HG03060 (cell line): Measurements from ENCODE around the gene BICC1.
A peak's percentile ranks its signal among the peaks of the same experiment; 100 is the strongest.

ENCODE experiments used
- ATAC-seq: cut with Tn5 transposase; IDR thresholded peaks from one replicate; pipeline ENCODE4 v1.9.1; 2021; ENCODE audit warnings: low read depth, moderate number of reproducible peaks; ENCODE audit not compliant: unreplicated experiment

BICC1 gene

GRCh38 chr10:58514111-58514770 is 1.6 kb downstream of the BICC1 start:
- no peak for ATAC-seq

- no peak for ATAC-seq
These were observed 2.7 kb downstream of the BICC1 start for GRCh38 chr10:58515291-58515941.

GRCh38 chr10:58516119-58516518 is 3.4 kb downstream of the BICC1 start:
- no peak for ATAC-seq

- ATAC-seq, result no peak
These were observed 4.0 kb downstream of the BICC1 start for GRCh38 chr10:58516671-58517070.

GRCh38 chr10:58517081-58517480 is 4.4 kb downstream of the BICC1 start:
- no peak for ATAC-seq

- ATAC-seq, result no peak
These were observed 5.1 kb downstream of the BICC1 start for GRCh38 chr10:58517491-58518355.

- ATAC-seq, result no peak
These were observed 6.1 kb downstream of the BICC1 start for GRCh38 chr10:58518775-58519174.

GRCh38 chr10:58529077-58529728 is 16.5 kb downstream of the BICC1 start:
- no peak for ATAC-seq

GRCh38 chr10:58531084-58531695 is 18.5 kb downstream of the BICC1 start:
- peak; percentile 88 for ATAC-seq

GRCh38 chr10:58535311-58535710 is 22.6 kb downstream of the BICC1 start:
- ATAC-seq, result no peak

- no peak for ATAC-seq
These were observed 30.5 kb downstream of the BICC1 start for GRCh38 chr10:58543141-58543540.

GRCh38 chr10:58544135-58544534 is 31.5 kb downstream of the BICC1 start:
- ATAC-seq, result no peak

GRCh38 chr10:58545427-58545826 is 32.8 kb downstream of the BICC1 start:
- no peak for ATAC-seq

- ATAC-seq, result no peak
These were observed 33.5 kb downstream of the BICC1 start for GRCh38 chr10:58546137-58546536.

- ATAC-seq, result no peak
These were observed 34.2 kb downstream of the BICC1 start for GRCh38 chr10:58546722-58547445.

- ATAC-seq, result no peak
These were observed 35.3 kb downstream of the BICC1 start for GRCh38 chr10:58547963-58548362.

GRCh38 chr10:58554316-58554715 is 41.6 kb downstream of the BICC1 start:
- no peak for ATAC-seq

GRCh38 chr10:58555170-58555929 is 42.7 kb downstream of the BICC1 start:
- ATAC-seq, result no peak

GRCh38 chr10:58555930-58556311 is 43.2 kb downstream of the BICC1 start:
- no peak for ATAC-seq
